Vagina (tissue), 2 donors: ENCODE measurements around the gene CALML4.

Experiments used
- POLR2A ChIP-seq, 2 donors: fragments of 450-650 bp; IDR thresholded peaks; one replicate each; pipeline ENCODE4 v1.6.1; 2017; ENCODE audit warnings: antibody characterized with exemption in 2 of 2, mild to moderate bottlenecking in 2 of 2, moderate library complexity in 2 of 2
- POLR2AphosphoS5 ChIP-seq, 2 donors: sonication (generic); formaldehyde crosslinking; IDR thresholded peaks; one replicate each; pipeline ENCODE4 v1.9.0; 2017; ENCODE audit warnings: antibody characterized with exemption in 2 of 2, mild to moderate bottlenecking in 2 of 2, low read depth in 1 of 2; ENCODE audit not compliant: insufficient read depth in 1 of 2
- TF ChIP-seq, protein P1 (sequence below), 3 experiments: fragments of 450-650 bp in 2 of 3; fragments of 200-600 bp in 1 of 3; sonication (generic) in 1 of 3; IDR thresholded peaks; one replicate each; pipeline ENCODE4 v1.5.1; 2017 to 2019; ENCODE audit warnings: antibody characterized with exemption in 3 of 3, mild to moderate bottlenecking in 2 of 3, moderate library complexity in 2 of 3

GRCh38 chr15:68210409-68210756, 5.3 kb upstream of the CALML4 start:
- TF ChIP-seq, protein P1, sequence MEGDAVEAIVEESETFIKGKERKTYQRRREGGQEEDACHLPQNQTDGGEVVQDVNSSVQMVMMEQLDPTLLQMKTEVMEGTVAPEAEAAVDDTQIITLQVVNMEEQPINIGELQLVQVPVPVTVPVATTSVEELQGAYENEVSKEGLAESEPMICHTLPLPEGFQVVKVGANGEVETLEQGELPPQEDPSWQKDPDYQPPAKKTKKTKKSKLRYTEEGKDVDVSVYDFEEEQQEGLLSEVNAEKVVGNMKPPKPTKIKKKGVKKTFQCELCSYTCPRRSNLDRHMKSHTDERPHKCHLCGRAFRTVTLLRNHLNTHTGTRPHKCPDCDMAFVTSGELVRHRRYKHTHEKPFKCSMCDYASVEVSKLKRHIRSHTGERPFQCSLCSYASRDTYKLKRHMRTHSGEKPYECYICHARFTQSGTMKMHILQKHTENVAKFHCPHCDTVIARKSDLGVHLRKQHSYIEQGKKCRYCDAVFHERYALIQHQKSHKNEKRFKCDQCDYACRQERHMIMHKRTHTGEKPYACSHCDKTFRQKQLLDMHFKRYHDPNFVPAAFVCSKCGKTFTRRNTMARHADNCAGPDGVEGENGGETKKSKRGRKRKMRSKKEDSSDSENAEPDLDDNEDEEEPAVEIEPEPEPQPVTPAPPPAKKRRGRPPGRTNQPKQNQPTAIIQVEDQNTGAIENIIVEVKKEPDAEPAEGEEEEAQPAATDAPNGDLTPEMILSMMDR (IDR thresholded peaks at IDR 0.05): no peak
- TF ChIP-seq POLR2AphosphoS5 (IDR thresholded peaks at IDR 0.05; ENCODE audit: insufficient read depth in 1 of 2, low read depth in 1 of 2): no peak
- TF ChIP-seq POLR2A (IDR thresholded peaks at IDR 0.05): no peak
